ENCODE measurements around the gene ABI3.

GRCh38 chr17:49203796-49204195, 6.7 kb upstream of the ABI3 start:
- TF ChIP-seq, protein P1, sequence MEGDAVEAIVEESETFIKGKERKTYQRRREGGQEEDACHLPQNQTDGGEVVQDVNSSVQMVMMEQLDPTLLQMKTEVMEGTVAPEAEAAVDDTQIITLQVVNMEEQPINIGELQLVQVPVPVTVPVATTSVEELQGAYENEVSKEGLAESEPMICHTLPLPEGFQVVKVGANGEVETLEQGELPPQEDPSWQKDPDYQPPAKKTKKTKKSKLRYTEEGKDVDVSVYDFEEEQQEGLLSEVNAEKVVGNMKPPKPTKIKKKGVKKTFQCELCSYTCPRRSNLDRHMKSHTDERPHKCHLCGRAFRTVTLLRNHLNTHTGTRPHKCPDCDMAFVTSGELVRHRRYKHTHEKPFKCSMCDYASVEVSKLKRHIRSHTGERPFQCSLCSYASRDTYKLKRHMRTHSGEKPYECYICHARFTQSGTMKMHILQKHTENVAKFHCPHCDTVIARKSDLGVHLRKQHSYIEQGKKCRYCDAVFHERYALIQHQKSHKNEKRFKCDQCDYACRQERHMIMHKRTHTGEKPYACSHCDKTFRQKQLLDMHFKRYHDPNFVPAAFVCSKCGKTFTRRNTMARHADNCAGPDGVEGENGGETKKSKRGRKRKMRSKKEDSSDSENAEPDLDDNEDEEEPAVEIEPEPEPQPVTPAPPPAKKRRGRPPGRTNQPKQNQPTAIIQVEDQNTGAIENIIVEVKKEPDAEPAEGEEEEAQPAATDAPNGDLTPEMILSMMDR (IDR thresholded peaks at IDR 0.05; ENCODE audit: insufficient read depth, low read length, poor library complexity, severe bottlenecking), result no peak
- TF ChIP-seq EZH2phosphoT487 (conservative IDR thresholded peaks at IDR 0.05; ENCODE audit: low read length), result no peak

Measured in SU-DHL-6 (cell line).